ENCODE data around the gene DPYD.

Gene DPYD

DNA sequence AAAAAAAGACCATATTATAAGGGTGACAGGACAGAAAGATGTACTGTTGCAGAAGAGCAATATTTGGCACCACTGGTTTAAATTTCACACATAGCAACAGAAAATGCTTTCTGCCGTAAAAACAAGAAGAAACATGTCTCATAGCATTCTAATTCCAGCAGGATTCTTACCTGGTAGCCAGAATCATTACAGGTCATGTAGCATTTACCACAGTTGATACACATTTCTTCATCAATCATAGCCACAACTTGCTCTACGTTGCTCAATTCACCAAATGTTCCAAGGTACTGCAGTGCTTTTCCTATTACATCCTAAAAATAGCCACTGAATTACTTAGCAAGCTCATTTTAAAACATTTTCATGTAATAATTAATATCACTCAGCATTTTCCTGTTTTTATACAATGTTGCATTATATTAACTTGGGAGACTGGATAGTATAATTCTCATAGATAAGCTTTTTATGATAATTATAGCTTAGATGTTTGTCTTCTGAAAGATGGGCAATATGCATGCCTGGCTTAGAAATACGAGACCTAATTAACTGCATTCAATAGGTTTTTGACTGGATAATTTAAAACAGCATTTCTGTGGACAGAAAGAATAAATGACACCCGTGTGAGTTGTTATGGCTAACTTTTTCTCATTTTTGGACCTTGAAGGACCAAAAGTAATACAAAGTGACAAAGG, 838.5 kb downstream of the DPYD start:
- TF ChIP-seq, protein P1, sequence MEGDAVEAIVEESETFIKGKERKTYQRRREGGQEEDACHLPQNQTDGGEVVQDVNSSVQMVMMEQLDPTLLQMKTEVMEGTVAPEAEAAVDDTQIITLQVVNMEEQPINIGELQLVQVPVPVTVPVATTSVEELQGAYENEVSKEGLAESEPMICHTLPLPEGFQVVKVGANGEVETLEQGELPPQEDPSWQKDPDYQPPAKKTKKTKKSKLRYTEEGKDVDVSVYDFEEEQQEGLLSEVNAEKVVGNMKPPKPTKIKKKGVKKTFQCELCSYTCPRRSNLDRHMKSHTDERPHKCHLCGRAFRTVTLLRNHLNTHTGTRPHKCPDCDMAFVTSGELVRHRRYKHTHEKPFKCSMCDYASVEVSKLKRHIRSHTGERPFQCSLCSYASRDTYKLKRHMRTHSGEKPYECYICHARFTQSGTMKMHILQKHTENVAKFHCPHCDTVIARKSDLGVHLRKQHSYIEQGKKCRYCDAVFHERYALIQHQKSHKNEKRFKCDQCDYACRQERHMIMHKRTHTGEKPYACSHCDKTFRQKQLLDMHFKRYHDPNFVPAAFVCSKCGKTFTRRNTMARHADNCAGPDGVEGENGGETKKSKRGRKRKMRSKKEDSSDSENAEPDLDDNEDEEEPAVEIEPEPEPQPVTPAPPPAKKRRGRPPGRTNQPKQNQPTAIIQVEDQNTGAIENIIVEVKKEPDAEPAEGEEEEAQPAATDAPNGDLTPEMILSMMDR (IDR thresholded peaks at IDR 0.05), result no peak
- no peak for TF ChIP-seq ZFX (IDR thresholded peaks at IDR 0.05; ENCODE audit: borderline replicate concordance)
- no peak overlapping the region for H3K27ac ChIP-seq

DNA sequence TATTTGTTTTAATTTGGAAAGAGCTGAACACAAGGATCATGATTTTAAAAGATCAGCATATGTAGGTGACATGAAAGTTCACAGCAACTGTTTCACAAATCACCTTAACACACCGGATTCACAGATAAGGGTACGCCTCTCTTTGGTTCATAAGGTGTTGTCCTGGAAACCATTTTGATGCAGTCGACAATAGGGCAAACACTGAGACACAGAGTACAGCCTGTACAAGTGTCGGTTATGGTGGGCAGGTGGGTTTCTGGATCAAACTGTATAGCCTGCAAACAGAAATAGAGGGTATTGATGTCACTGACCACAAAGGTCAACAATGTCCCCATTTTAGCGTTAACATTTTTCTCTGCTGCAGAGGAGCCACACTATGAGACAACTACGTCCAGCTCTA, 842.0 kb downstream of the DPYD start:
- H3K27ac ChIP-seq, result no peak overlapping the region
- TF ChIP-seq ZFX (IDR thresholded peaks at IDR 0.05; ENCODE audit: borderline replicate concordance), result no peak
- TF ChIP-seq, protein P1 (IDR thresholded peaks at IDR 0.05), result no peak

DNA sequence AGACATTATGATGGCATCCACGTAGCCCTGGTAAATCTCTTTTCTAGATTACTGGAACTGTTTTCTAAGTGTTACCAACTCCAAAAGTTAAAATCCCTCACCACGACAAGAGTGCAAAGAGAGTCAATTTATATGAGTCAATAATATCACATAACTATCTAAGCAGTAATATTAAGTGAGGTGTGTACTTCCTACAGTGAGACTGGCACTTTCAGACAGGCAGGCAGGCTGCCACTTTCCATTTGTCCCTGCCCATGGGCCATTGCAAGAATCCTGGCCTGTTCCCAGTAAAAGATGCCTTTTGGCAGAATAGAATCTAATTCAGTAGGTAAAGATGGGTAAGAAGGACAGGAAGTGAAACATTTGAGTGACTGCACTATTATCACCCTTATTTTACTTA, 843.6 kb downstream of the DPYD start:
- no peak overlapping the region for H3K27ac ChIP-seq
- TF ChIP-seq, protein P1 (IDR thresholded peaks at IDR 0.05), result no peak
- no peak for TF ChIP-seq ZFX (IDR thresholded peaks at IDR 0.05; ENCODE audit: borderline replicate concordance)

DNA sequence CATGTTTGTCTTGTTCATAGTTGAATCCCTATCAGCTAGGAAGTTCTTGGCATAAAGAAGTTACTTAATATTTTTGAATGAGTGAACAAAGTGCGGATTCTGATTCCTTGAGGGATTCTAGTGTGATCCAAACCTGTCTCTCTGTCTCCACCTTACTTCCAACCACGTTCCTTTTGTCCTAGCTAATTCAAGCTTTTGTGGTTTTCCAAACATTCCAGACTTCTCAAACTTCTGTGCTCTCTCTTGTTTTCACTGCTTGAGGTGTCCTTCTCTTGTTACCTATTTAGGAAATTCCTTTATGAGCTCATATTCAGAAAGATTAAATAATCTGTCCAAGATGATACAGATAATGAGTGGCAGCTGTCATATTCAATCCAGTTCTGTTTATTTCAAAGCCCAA, 846.1 kb downstream of the DPYD start:
- TF ChIP-seq, protein P1 (IDR thresholded peaks at IDR 0.05), result no peak
- TF ChIP-seq ZFX (IDR thresholded peaks at IDR 0.05; ENCODE audit: borderline replicate concordance), result no peak
- no peak overlapping the region for H3K27ac ChIP-seq

DNA sequence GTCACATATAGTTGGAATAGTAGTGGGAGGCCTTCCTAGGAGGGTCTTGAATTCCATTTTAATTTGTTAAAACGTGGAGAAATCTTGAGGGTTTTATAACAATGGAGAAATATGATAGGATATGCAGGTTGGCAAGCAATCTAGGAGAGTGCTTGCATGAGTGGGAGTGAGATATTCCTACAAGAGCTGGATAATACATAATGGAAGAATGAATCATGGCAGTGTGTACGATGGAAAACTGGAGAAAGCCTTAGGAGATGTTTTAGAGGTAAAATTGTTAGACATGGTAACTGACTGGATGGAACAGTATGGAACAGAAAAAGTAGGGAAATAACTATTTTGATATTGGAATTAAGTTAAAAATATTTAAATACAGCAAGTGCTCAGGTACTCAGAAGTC, 846.9 kb downstream of the DPYD start:
- H3K27ac ChIP-seq, result no peak overlapping the region
- no peak for TF ChIP-seq ZFX (IDR thresholded peaks at IDR 0.05; ENCODE audit: borderline replicate concordance)
- TF ChIP-seq, protein P1 (IDR thresholded peaks at IDR 0.05), result no peak

DNA sequence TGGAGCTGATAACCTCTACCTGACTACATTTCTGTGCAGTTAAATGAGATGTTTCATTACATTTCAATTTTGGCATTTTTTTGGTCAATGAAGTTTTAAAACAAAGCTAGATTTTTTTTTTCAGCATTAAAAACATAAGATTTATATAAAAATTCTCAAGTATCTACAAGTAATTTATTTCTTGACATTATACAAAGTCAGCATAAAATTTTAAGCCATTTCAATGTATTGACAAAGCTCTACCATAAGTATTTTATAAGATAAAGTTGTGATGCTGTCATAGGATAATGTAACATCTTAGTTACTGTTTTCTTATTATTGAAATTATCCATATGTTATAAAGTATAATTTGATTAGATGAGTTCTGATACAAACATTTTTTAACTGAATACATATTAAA, 847.7 kb downstream of the DPYD start:
- no peak for TF ChIP-seq ZFX (IDR thresholded peaks at IDR 0.05; ENCODE audit: borderline replicate concordance)
- TF ChIP-seq, protein P1 (IDR thresholded peaks at IDR 0.05), result no peak
- no peak overlapping the region for H3K27ac ChIP-seq

DNA sequence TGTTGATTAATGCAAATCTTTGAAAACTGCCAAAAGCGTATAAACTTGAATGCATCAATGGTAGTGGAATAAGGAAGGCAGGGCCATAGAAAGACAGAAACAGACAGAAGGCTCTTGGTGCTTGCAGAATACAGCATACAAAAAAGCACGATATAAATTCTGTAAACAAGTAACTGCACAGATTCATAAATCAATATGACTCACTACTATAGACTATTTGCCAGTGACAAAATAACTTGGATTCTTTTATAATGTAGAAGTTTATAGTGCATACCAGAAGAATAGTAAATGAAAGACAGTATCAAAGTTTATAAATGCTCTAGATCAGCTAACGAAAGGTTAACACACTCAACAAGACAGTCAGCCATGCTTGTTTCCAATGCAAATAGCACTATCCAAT, 849.7 kb downstream of the DPYD start:
- no peak for TF ChIP-seq ZFX (IDR thresholded peaks at IDR 0.05; ENCODE audit: borderline replicate concordance)
- TF ChIP-seq, protein P1 (IDR thresholded peaks at IDR 0.05), result no peak
- no peak overlapping the region for H3K27ac ChIP-seq
